Measurements from ENCODE around the gene NR2F2. TPM values are rescaled to one million over a fixed set of nuclear protein-coding genes. Genes with fewer than 3 reads are reported as not detected.

The NR2F2 gene
- total RNA-seq, 1 donor from 2014 or later: not detected

GRCh38 chr15:96314963-96315362, 15.5 kb upstream of the NR2F2 start:
- DNase-seq (no peak), ATAC-seq (ENCODE audit: low read depth) (no peak)
- Mint-ChIP-seq H3K9me3 (no peaks in the 10 kb centered on the region), H3K4me1 (no peaks in the 10 kb centered on the region), H3K4me3 (no peak overlapping the region), H3K27me3 (peaks cover 7% of the 10 kb centered on the region), H3K27ac (no peak overlapping the region), H3K36me3 (ENCODE audit: low read depth) (no peaks in the 10 kb centered on the region)
- ChIA-PET POLR2A (no interaction called here), CTCF (no interaction called here)
- intact Hi-C loops (cut with micrococcal nuclease): no loop called here
- no peak for TF ChIP-seq CTCF (IDR thresholded peaks at IDR 0.05)

GRCh38 chr15:96316953-96317629, 13.4 kb upstream of the NR2F2 start:
- ChIA-PET CTCF (no interaction called here), POLR2A (no interaction called here)
- ATAC-seq (ENCODE audit: low read depth) (no peak), DNase-seq (no peak)
- peaks cover 17% of the 10 kb centered on the region for H3K27me3 Mint-ChIP-seq
- H3K9me3 Mint-ChIP-seq: no peaks in the 10 kb centered on the region
- no peak overlapping the region for H3K27ac Mint-ChIP-seq
- no peak for TF ChIP-seq CTCF (IDR thresholded peaks at IDR 0.05)
- H3K4me1 Mint-ChIP-seq: no peaks in the 10 kb centered on the region
- no peak overlapping the region for H3K4me3 Mint-ChIP-seq
- no peaks in the 10 kb centered on the region for H3K36me3 Mint-ChIP-seq (ENCODE audit: low read depth)
- intact Hi-C loops (cut with micrococcal nuclease): no loop called here

GRCh38 chr15:96320107-96320506, 10.4 kb upstream of the NR2F2 start:
- Mint-ChIP-seq H3K27me3 (peaks cover 37% of the 10 kb centered on the region), H3K4me1 (no peaks in the 10 kb centered on the region), H3K4me3 (no peak overlapping the region), H3K27ac (no peak overlapping the region), H3K9me3 (no peaks in the 10 kb centered on the region), H3K36me3 (ENCODE audit: low read depth) (no peaks in the 10 kb centered on the region)
- intact Hi-C loops (cut with micrococcal nuclease): no loop called here
- ATAC-seq (ENCODE audit: low read depth): no peak
- TF ChIP-seq CTCF (IDR thresholded peaks at IDR 0.05): no peak
- no peak for DNase-seq
- ChIA-PET CTCF (no interaction called here), POLR2A (no interaction called here)

GRCh38 chr15:96320703-96321638, 9.5 kb upstream of the NR2F2 start:
- ATAC-seq (ENCODE audit: low read depth): no peak
- ChIA-PET POLR2A (no interaction called here), CTCF (no interaction called here)
- Mint-ChIP-seq H3K27ac (no peak overlapping the region), H3K9me3 (no peaks in the 10 kb centered on the region), H3K27me3 (peaks cover 44% of the 10 kb centered on the region), H3K4me1 (no peaks in the 10 kb centered on the region), H3K4me3 (no peak overlapping the region), H3K36me3 (ENCODE audit: low read depth) (no peaks in the 10 kb centered on the region)
- TF ChIP-seq CTCF (IDR thresholded peaks at IDR 0.05): no peak
- no peak for DNase-seq
- intact Hi-C loops (cut with micrococcal nuclease): no loop called here
